Measurements from ENCODE around the gene PRKCB. TPM values are rescaled to one million over a fixed set of nuclear protein-coding genes. Genes with fewer than 3 reads are reported as not detected.

Gene PRKCB
- polyA plus RNA-seq, 1 donor from 2014 or later: 27.6 TPM

DNA sequence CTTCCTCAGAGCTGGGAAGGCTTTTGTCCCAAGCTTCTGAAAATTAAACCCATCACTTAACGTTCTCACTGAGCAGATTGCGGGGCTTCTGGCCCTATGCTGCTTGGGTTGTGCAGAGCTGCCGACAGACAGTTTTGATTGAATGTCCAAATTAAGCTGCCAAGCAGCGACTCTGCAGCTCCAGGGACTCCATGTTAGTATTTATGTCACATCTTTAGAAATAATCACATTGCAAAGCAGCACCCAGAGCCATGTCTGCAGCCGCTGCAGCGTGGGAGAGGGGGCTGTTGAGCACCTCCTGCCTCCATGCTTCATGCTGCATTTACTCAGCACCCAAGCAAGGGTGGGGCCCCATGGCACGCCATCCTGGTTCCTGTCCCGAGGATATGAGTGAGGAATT, 242.2 kb downstream of the PRKCB start:
- H3K36me3 ChIP-seq (ENCODE audit: insufficient read depth, low read length): no peaks in the 10 kb centered on the region
- H3K4me3 ChIP-seq (ENCODE audit: low read length): peak overlapping the region; percentile 54
- no peaks in the 10 kb centered on the region for H3F3A ChIP-seq (ENCODE audit: insufficient read depth, low read length, poor library complexity, severe bottlenecking)
- H3K27ac ChIP-seq (ENCODE audit: low read length): peak overlapping the region; percentile 52
- H3K79me2 ChIP-seq (replicated peaks; ENCODE audit: insufficient read depth, low read length): no peaks in the 10 kb centered on the region
- TF ChIP-seq EP300 (conservative IDR thresholded peaks at IDR 0.05; ENCODE audit: poor library complexity, severe bottlenecking) (peak; percentile 88), POLR2AphosphoS5 (IDR thresholded peaks at IDR 0.05) (peak; percentile 54)
- TF ChIP-seq, protein P1, sequence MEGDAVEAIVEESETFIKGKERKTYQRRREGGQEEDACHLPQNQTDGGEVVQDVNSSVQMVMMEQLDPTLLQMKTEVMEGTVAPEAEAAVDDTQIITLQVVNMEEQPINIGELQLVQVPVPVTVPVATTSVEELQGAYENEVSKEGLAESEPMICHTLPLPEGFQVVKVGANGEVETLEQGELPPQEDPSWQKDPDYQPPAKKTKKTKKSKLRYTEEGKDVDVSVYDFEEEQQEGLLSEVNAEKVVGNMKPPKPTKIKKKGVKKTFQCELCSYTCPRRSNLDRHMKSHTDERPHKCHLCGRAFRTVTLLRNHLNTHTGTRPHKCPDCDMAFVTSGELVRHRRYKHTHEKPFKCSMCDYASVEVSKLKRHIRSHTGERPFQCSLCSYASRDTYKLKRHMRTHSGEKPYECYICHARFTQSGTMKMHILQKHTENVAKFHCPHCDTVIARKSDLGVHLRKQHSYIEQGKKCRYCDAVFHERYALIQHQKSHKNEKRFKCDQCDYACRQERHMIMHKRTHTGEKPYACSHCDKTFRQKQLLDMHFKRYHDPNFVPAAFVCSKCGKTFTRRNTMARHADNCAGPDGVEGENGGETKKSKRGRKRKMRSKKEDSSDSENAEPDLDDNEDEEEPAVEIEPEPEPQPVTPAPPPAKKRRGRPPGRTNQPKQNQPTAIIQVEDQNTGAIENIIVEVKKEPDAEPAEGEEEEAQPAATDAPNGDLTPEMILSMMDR (IDR thresholded peaks at IDR 0.05; ENCODE audit: poor library complexity, severe bottlenecking): no peak
- no peaks in the 10 kb centered on the region for H4K20me1 ChIP-seq (ENCODE audit: insufficient read depth)
- no peaks in the 10 kb centered on the region for H3K9me2 ChIP-seq (ENCODE audit: insufficient read depth, low read length)
- H2AFZ ChIP-seq (ENCODE audit: low read depth, low read length): no peak overlapping the region
- peak overlapping the region; percentile 65 for H3K4me2 ChIP-seq (ENCODE audit: low read length)
- H3K9ac ChIP-seq (ENCODE audit: low read length): peak overlapping the region; percentile 25
- H3K27me3 ChIP-seq (ENCODE audit: insufficient read depth, low read depth, low read length): no peaks in the 10 kb centered on the region
- no peaks in the 10 kb centered on the region for H3K9me3 ChIP-seq (ENCODE audit: low read length)

DNA sequence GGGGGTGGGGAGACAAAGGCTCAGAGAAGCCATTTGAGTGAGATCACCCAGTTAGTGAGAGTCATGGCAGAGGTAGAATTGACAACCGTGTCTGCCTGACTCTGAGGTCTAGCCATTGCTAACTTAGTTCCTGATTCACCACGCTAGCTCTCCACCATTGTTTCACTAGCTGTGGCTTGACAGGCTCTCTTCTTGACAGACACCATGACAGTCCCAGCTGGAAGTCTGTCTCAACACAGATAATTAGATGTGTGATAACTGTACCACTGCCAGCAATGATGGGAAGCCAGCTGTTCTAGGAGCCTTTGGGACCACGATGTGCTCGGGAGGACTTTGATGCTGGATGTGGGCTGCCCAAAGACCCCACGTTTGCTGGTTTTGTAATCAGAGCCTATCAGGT, 249.9 kb downstream of the PRKCB start:
- H4K20me1 ChIP-seq (ENCODE audit: insufficient read depth): no peaks in the 10 kb centered on the region
- no peaks in the 10 kb centered on the region for H3K9me3 ChIP-seq (ENCODE audit: low read length)
- H3K9me2 ChIP-seq (ENCODE audit: insufficient read depth, low read length): no peaks in the 10 kb centered on the region
- H3K9ac ChIP-seq (ENCODE audit: low read length): no peak overlapping the region
- no peaks in the 10 kb centered on the region for H3F3A ChIP-seq (ENCODE audit: insufficient read depth, low read length, poor library complexity, severe bottlenecking)
- H3K79me2 ChIP-seq (replicated peaks; ENCODE audit: insufficient read depth, low read length): no peaks in the 10 kb centered on the region
- TF ChIP-seq, protein P1 (IDR thresholded peaks at IDR 0.05; ENCODE audit: poor library complexity, severe bottlenecking): no peak
- no peak for TF ChIP-seq EZH2 (IDR thresholded peaks at IDR 0.05; ENCODE audit: borderline replicate concordance, insufficient read depth, low read length, poor library complexity, severe bottlenecking)
- peak; percentile 97 for TF ChIP-seq EP300 (conservative IDR thresholded peaks at IDR 0.05; ENCODE audit: poor library complexity, severe bottlenecking)
- no peak for TF ChIP-seq TAF1 (IDR thresholded peaks at IDR 0.05; ENCODE audit: low read depth)
- peak; percentile 95 for TF ChIP-seq POLR2AphosphoS5 (IDR thresholded peaks at IDR 0.05)
- no peaks in the 10 kb centered on the region for H3K36me3 ChIP-seq (ENCODE audit: insufficient read depth, low read length)
- no peak overlapping the region for H3K27ac ChIP-seq (ENCODE audit: low read length)
- no peak overlapping the region for H3K4me2 ChIP-seq (ENCODE audit: low read length)
- H3K4me3 ChIP-seq (ENCODE audit: low read length): peak overlapping the region; percentile 30
- no peaks in the 10 kb centered on the region for H3K27me3 ChIP-seq (ENCODE audit: insufficient read depth, low read depth, low read length)
- H2AFZ ChIP-seq (ENCODE audit: low read depth, low read length): no peak overlapping the region

DNA sequence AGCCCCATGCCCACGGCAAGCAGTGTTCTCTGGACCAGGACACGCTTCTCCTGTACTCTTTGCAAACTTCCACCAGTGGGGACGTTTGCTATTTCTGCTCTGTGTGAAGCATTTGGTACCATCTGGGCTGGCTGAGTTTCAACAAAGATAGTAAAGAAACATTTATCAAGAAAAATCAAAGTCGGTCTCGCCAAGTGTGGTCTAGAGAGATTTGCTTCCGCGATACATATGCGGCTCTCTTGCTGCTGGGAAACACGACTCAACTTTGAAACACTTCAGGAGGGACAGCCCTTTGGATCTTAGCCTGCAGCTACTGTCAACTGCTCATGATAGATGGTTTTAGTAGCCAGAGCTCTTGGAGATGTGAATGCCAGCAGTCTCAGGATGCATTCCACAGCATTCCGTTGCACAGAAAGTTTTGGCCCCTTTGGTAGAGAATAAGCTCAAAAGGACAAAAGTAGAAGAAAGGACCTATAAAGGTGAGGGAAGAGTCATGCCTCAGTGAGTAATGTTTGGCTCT, 252.2 kb downstream of the PRKCB start:
- H3K4me3 ChIP-seq (ENCODE audit: low read length): no peak overlapping the region
- no peak overlapping the region for H3K27ac ChIP-seq (ENCODE audit: low read length)
- peaks cover 3% of the 10 kb centered on the region for H3K9me3 ChIP-seq (ENCODE audit: low read length)
- no peak overlapping the region for H2AFZ ChIP-seq (ENCODE audit: low read depth, low read length)
- H3K4me2 ChIP-seq (ENCODE audit: low read length): no peak overlapping the region
- no peaks in the 10 kb centered on the region for H3F3A ChIP-seq (ENCODE audit: insufficient read depth, low read length, poor library complexity, severe bottlenecking)
- TF ChIP-seq MXI1 (conservative IDR thresholded peaks at IDR 0.05; ENCODE audit: poor library complexity, severe bottlenecking) (no peak), POLR2AphosphoS5 (IDR thresholded peaks at IDR 0.05) (no peak), SMC3 (conservative IDR thresholded peaks at IDR 0.05; ENCODE audit: poor library complexity) (no peak), RAD21 (conservative IDR thresholded peaks at IDR 0.05) (no peak), TAF1 (IDR thresholded peaks at IDR 0.05; ENCODE audit: low read depth) (no peak)
- TF ChIP-seq, protein P1 (IDR thresholded peaks at IDR 0.05; ENCODE audit: poor library complexity, severe bottlenecking): no peak
- no peaks in the 10 kb centered on the region for H3K79me2 ChIP-seq (replicated peaks; ENCODE audit: insufficient read depth, low read length)
- H3K9me2 ChIP-seq (ENCODE audit: insufficient read depth, low read length): no peaks in the 10 kb centered on the region
- H3K36me3 ChIP-seq (ENCODE audit: insufficient read depth, low read length): no peaks in the 10 kb centered on the region
- H3K9ac ChIP-seq (ENCODE audit: low read length): no peak overlapping the region
- no peaks in the 10 kb centered on the region for H3K27me3 ChIP-seq (ENCODE audit: insufficient read depth, low read depth, low read length)
- no peaks in the 10 kb centered on the region for H4K20me1 ChIP-seq (ENCODE audit: insufficient read depth)

All from neural cell (in vitro differentiated cells).